ENCODE measurements around the gene ZNF14. TPM values are rescaled to one million over a fixed set of nuclear protein-coding genes. Genes with fewer than 3 reads are reported as not detected.

ZNF14 gene
- total and polyA plus RNA-seq, 2 of the 4 experiments (the other 2 are of a cell fraction), result 1.2 to 5.4 TPM

DNA sequence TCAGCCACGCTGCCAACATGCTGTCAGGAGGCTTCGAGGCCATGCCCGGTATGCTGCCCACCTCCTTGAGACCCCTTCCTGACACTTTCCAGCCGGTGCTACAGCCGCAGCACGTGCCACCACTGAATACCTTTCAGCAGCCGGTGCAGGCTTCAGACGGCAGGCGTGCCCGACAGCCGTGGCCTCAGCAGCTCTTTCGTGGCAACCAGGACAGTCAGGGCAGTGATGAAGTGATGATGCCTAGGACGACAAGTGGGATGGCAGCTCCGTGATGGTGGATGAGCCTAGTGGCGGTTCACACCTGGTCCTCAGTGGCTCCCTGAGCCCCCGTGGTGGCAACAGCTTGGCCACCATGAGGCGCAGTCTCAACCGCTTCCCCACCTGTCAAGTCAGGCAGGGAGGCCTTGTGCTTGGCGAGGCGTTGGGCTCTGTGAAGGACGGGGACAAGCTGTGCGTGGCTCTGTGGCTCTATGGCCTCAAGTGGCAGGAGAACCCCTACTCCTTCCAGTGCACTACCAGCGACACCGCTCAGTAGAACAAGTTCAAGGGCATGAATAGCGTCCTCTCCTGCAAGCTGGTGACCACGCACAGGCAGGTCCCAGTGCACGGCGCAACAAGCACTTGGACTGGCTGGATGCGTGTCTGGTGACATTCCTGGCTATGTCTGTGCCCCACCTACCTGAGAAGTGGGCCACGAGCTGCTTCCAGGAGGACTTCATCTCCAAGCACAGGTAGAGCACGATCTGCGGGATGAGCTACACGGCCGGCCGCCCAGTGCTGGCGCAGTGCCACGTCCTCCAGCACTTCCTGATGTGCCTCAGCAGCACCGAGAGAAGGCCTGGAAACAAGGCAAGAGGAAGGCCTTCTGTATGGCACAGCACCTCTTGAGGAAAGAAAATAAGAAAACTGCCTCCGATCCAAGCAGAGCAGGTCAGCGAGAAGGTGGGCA lies 18.2 kb upstream of the ZNF14 start:
- DNase-seq (no peak), ATAC-seq (ENCODE audit: low read depth) (no peak)
- H4K8ac ChIP-seq (ENCODE audit: low read depth in 2 of 2, low read length in 2 of 2), result no peak overlapping the region
- no peaks in the 10 kb centered on the region for H3K9me1 ChIP-seq (ENCODE audit: insufficient read depth, low read length)
- no peak overlapping the region for H2BK5ac ChIP-seq (ENCODE audit: low read depth, low read length, poor library complexity, severe bottlenecking)
- no peak overlapping the region for H3K18ac ChIP-seq (ENCODE audit: low read depth, low read length)
- no peak overlapping the region for H4K91ac ChIP-seq (ENCODE audit: insufficient read depth, low read depth, low read length)
- no peak overlapping the region for H3K27ac ChIP-seq (ENCODE audit: insufficient read depth, low read length)
- no TSS peak for BruUV-seq (replicated peaks)
- ChIA-PET POLR2A (ENCODE audit: unreplicated experiment) (no interaction called here), CTCF (no interaction called here)
- H4K20me1 ChIP-seq (ENCODE audit: insufficient read depth, low read length), result no peaks in the 10 kb centered on the region
- TF ChIP-seq FOS (IDR thresholded peaks at IDR 0.05; ENCODE audit: low read depth, low read length), result no peak
- no peak for TF ChIP-seq CHD1 (IDR thresholded peaks at IDR 0.05; ENCODE audit: low read depth, low read length)
- TF ChIP-seq MAFK (IDR thresholded peaks at IDR 0.05; ENCODE audit: low read depth, low read length), result no peak
- no peak for TF ChIP-seq RCOR1 (IDR thresholded peaks at IDR 0.05; ENCODE audit: insufficient replicate concordance, low read length)
- no peak for TF ChIP-seq POLR2A (IDR thresholded peaks at IDR 0.05; ENCODE audit: low read depth, low read length)
- no peak for TF ChIP-seq CEBPB (IDR thresholded peaks at IDR 0.05; ENCODE audit: low read depth, low read length)
- no peak for TF ChIP-seq RAD21 (IDR thresholded peaks at IDR 0.05; ENCODE audit: low read length)
- TF ChIP-seq NFE2L2 (IDR thresholded peaks at IDR 0.05; ENCODE audit: low read depth, low read length), result no peak
- TF ChIP-seq, protein P1, sequence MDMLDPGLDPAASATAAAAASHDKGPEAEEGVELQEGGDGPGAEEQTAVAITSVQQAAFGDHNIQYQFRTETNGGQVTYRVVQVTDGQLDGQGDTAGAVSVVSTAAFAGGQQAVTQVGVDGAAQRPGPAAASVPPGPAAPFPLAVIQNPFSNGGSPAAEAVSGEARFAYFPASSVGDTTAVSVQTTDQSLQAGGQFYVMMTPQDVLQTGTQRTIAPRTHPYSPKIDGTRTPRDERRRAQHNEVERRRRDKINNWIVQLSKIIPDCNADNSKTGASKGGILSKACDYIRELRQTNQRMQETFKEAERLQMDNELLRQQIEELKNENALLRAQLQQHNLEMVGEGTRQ (IDR thresholded peaks at IDR 0.05; ENCODE audit: low read depth, low read length), result no peak
- TF ChIP-seq, protein P2, sequence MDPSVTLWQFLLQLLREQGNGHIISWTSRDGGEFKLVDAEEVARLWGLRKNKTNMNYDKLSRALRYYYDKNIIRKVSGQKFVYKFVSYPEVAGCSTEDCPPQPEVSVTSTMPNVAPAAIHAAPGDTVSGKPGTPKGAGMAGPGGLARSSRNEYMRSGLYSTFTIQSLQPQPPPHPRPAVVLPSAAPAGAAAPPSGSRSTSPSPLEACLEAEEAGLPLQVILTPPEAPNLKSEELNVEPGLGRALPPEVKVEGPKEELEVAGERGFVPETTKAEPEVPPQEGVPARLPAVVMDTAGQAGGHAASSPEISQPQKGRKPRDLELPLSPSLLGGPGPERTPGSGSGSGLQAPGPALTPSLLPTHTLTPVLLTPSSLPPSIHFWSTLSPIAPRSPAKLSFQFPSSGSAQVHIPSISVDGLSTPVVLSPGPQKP (IDR thresholded peaks at IDR 0.05; ENCODE audit: borderline replicate concordance, low read depth, low read length), result no peak
- no peaks in the 10 kb centered on the region for H3K36me3 ChIP-seq (ENCODE audit: control insufficient read depth, insufficient read depth, low read length)
- no peak overlapping the region for H2BK120ac ChIP-seq (ENCODE audit: low read depth, low read length)
- H3K4me1 ChIP-seq (ENCODE audit: control insufficient read depth, insufficient read depth, low read length), result no peaks in the 10 kb centered on the region
- no peak overlapping the region for H3K23ac ChIP-seq (ENCODE audit: low read depth, low read length)
- H3K9ac ChIP-seq (ENCODE audit: low read depth, low read length), result no peak overlapping the region
- no peak overlapping the region for H4K5ac ChIP-seq (ENCODE audit: low read depth, low read length)
- no peak overlapping the region for H2AK5ac ChIP-seq (ENCODE audit: low read depth, low read length)
- H3K4me2 ChIP-seq (ENCODE audit: low read depth, low read length), result no peak overlapping the region
- no peak overlapping the region for H2BK20ac ChIP-seq (ENCODE audit: low read depth, low read length)
- H3K27me3 ChIP-seq (ENCODE audit: control insufficient read depth, insufficient read depth, low read length), result no peaks in the 10 kb centered on the region
- no peak overlapping the region for H3K56ac ChIP-seq (ENCODE audit: extremely low read depth, insufficient read depth, low read length)
- no peak overlapping the region for H2BK15ac ChIP-seq (ENCODE audit: low read depth, low read length)
- no peak overlapping the region for H3K4ac ChIP-seq (ENCODE audit: low read depth, low read length)
- no peak overlapping the region for H2AFZ ChIP-seq (replicated peaks; ENCODE audit: low read length, poor library complexity)
- intact Hi-C loops (cut with micrococcal nuclease) (no loop called here), dilution Hi-C loops (cut with HindIII; ENCODE audit: low sequenced_read_pairs, unreplicated experiment) (no loop called here), in situ Hi-C loops (cut with MboI; ENCODE audit: low sequenced_read_pairs) (no loop called here)
- no peak overlapping the region for H3K14ac ChIP-seq (replicated peaks; ENCODE audit: low read depth, low read length)
- no peak overlapping the region for H3K4me3 ChIP-seq (ENCODE audit: insufficient read depth, low read depth, low read length)
- no peaks in the 10 kb centered on the region for H3K79me1 ChIP-seq (ENCODE audit: low read depth in 1 of 2, low read length in 2 of 2)
- 76% methylated on average over 28 of the region's 40 CpGs; no CpG with 5 or more reads in 1 of the 2 experiments for WGBS, 2 experiments (ENCODE audit: extremely low coverage in 2 of 2, insufficient read length in 1 of 2)
- H2AK9ac ChIP-seq (replicated peaks; ENCODE audit: low read depth, low read length, poor library complexity), result no peak overlapping the region
- H3K9me3 ChIP-seq (ENCODE audit: control insufficient read depth, insufficient read depth, low read length), result peaks cover 52% of the 10 kb centered on the region
